NB4 (cell line): ENCODE measurements around the gene BPIFB2.
"Not testable (repeated sequence)": the region's sequence is repeated elsewhere in the genome, so short reads cannot be mapped to it uniquely, and the experiment has no call there.

Source experiments
- MYC ChIP-seq: IDR thresholded peaks from 2 replicates; pipeline ENCODE4 v1.6.1; 2011; ENCODE audit warnings: low read depth, low read length
- TF ChIP-seq, protein P1 (sequence below): IDR thresholded peaks from one replicate; pipeline ENCODE4 v1.5.1; 2012; ENCODE audit warnings: low read depth, low read length

DNA sequence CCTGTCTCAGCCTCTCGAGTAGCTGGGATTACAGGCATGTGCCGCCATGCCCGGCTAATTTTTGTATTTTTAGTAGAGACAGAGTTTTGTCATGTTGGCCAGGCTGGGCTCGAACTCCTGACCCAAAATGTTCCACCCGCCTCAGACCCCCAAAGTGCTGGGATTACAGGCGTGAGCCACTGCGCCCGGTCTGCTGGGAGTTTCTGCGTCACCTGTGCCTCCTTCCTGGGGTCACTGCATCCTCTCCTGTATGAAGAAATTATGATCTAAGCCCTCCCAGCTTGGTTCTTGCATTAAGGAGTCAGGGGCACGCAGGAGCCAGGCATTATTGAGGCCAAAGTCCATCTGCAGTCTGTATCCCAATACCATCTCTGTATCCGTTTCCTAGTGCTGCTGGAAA is 44.9 kb upstream of the BPIFB2 start:
- not testable (repeated sequence) for TF ChIP-seq MYC
- TF ChIP-seq, protein P1, sequence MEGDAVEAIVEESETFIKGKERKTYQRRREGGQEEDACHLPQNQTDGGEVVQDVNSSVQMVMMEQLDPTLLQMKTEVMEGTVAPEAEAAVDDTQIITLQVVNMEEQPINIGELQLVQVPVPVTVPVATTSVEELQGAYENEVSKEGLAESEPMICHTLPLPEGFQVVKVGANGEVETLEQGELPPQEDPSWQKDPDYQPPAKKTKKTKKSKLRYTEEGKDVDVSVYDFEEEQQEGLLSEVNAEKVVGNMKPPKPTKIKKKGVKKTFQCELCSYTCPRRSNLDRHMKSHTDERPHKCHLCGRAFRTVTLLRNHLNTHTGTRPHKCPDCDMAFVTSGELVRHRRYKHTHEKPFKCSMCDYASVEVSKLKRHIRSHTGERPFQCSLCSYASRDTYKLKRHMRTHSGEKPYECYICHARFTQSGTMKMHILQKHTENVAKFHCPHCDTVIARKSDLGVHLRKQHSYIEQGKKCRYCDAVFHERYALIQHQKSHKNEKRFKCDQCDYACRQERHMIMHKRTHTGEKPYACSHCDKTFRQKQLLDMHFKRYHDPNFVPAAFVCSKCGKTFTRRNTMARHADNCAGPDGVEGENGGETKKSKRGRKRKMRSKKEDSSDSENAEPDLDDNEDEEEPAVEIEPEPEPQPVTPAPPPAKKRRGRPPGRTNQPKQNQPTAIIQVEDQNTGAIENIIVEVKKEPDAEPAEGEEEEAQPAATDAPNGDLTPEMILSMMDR, result not testable (repeated sequence)
